ENCODE results near the gene NUDT14. TPM values are rescaled to one million over a fixed set of nuclear protein-coding genes. Genes with fewer than 3 reads are reported as not detected.

The NUDT14 gene
- total and polyA plus RNA-seq, 2 of the 8 experiments (the other 6 are each of a cell fraction or from before 2014, with no cell fraction given) = 25.5 to 33.3 TPM

DNA sequence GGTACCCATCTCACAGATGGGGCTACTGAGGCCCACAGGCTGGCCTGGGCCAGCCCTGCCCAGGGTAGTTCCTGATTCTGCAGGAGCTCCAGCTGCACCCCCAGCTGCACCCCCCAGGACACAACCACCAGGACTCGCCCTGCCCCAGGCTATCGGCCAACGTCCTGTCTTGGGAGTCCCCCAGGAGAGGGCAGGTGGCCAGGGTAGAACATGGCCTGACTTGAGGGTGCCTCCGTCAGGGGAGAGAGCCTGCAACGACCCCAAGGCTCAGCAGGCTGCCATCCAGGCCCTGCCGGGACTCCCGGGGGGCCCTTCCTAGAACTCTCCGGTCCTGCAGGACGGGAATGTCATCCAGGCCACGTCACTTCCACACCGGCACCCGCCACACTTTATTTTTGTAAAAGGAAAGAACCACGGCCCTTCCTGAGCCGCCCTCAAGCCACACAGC is 28.3 kb downstream of the NUDT14 start:
- no peaks in the 10 kb centered on the region for H3K79me2 ChIP-seq (ENCODE audit: control insufficient read depth in 1 of 2, insufficient read depth in 2 of 2, low read length in 2 of 2)
- H2BK15ac ChIP-seq (ENCODE audit: low read length) = no peak overlapping the region
- DNase-seq (ENCODE audit: low read depth in 1 of 2, low spot score in 2 of 2) (no peak), FAIRE-seq (no peak)
- no peak overlapping the region for H2BK12ac ChIP-seq (ENCODE audit: low read depth, low read length)
- H3K4ac ChIP-seq (replicated peaks; ENCODE audit: insufficient read length, low read depth, low read length) = no peak overlapping the region
- no peak overlapping the region for H3K18ac ChIP-seq (ENCODE audit: extremely low read depth, low read length)
- H3K4me3 ChIP-seq (ENCODE audit: extremely low read depth in 1 of 4, insufficient read depth in 2 of 4, low read depth in 3 of 4, low read length in 4 of 4) = no peak overlapping the region
- H3K9me3 ChIP-seq (ENCODE audit: insufficient read depth in 2 of 2, low read depth in 1 of 2, low read length in 1 of 2) = no peaks in the 10 kb centered on the region
- no peak overlapping the region for H4K91ac ChIP-seq (replicated peaks; ENCODE audit: insufficient read length, low read length)
- H2AK5ac ChIP-seq (ENCODE audit: low read depth, low read length) = no peak overlapping the region
- H2AFZ ChIP-seq (ENCODE audit: low read length) = no peak overlapping the region
- H3K14ac ChIP-seq (ENCODE audit: insufficient read length) = no peak overlapping the region
- H3K4me1 ChIP-seq (replicated peaks in 1 of 4; ENCODE audit: control insufficient read depth in 3 of 4, insufficient read depth in 4 of 4, low read length in 3 of 4) = peaks cover 0 to 8% (median 0%) of the 10 kb centered on the region in 4 experiments; a peak in 4 of 7 replicates
- ChIA-PET CTCF (ENCODE audit: partially characterized antibody) (interaction anchor here (1.0 to 1.7 kb wide), 2 partner anchors 15 to 29 kb away, joined by 3 to 4 read pairs; partner anchors contain the start of gene JAG2), POLR2A (ENCODE audit: partially characterized antibody) (no interaction called here)
- 0 out of 2 replicates have a peak, but pooled peaks cover 2% of the 10 kb centered on the region for H3K23me2 ChIP-seq (ENCODE audit: low read depth, low read length)
- H3K36me3 ChIP-seq (ENCODE audit: control insufficient read depth in 2 of 4, insufficient read depth in 4 of 4, low read length in 3 of 4) = no peaks in the 10 kb centered on the region
- no peak overlapping the region for H3K23ac ChIP-seq (ENCODE audit: insufficient read length)
- H4K8ac ChIP-seq (ENCODE audit: extremely low read depth, insufficient read depth, low read length) = 0 out of 2 replicates have a peak overlapping the region, but pooled peaks have one; percentile 25
- H3K56ac ChIP-seq (replicated peaks; ENCODE audit: insufficient read length, low read depth, low read length) = no peak overlapping the region
- no peaks in the 10 kb centered on the region for H3K27me3 ChIP-seq (replicated peaks in 1 of 4; ENCODE audit: control insufficient read depth in 3 of 4, extremely low read depth in 1 of 4, insufficient read depth in 3 of 4, low read length in 3 of 4)
- no peaks in the 10 kb centered on the region for H3K79me1 ChIP-seq (ENCODE audit: low read depth, low read length)
- H3K4me2 ChIP-seq (ENCODE audit: insufficient read depth in 1 of 2, low read depth in 2 of 2, low read length in 2 of 2) = no peak overlapping the region
- H2BK5ac ChIP-seq (ENCODE audit: low read depth, low read length) = no peak overlapping the region
- H3K9ac ChIP-seq (replicated peaks in 1 of 4; ENCODE audit: extremely low read depth in 1 of 4, low read depth in 3 of 4, low read length in 3 of 4) = no peak overlapping the region
- 95% methylated on average over 14 of the region's 14 CpGs; no CpG with 5 or more reads in 1 of the 2 experiments for WGBS, 2 experiments (ENCODE audit: extremely low coverage in 1 of 2, insufficient coverage in 1 of 2, insufficient read length in 1 of 2, insufficient replicate concordance in 2 of 2, low coverage in 1 of 2, low lambda C conversion rate in 2 of 2, missing lambda C conversion rate in 1 of 2)
- H4K20me1 ChIP-seq (replicated peaks in 1 of 2; ENCODE audit: control insufficient read depth in 1 of 2, insufficient read depth in 2 of 2, low read length in 2 of 2) = peaks cover 0 to 2% of the 10 kb centered on the region in 2 experiments
- no peak overlapping the region for H3K27ac ChIP-seq (ENCODE audit: low read depth, low read length)
- no peak overlapping the region for H2BK20ac ChIP-seq (ENCODE audit: low read length)
- no peak overlapping the region for H2BK120ac ChIP-seq (replicated peaks; ENCODE audit: low read depth, low read length)
- no peak overlapping the region for H4K5ac ChIP-seq (ENCODE audit: insufficient read length, low read depth, low read length)
- TF ChIP-seq CHD2 (IDR thresholded peaks at IDR 0.05; ENCODE audit: low read length) = no peak
- no peak for TF ChIP-seq CBX5 (IDR thresholded peaks at IDR 0.05; ENCODE audit: low read depth, low read length)
- no peak for TF ChIP-seq SP4 (IDR thresholded peaks at IDR 0.05; ENCODE audit: low read length)
- TF ChIP-seq TBP (IDR thresholded peaks at IDR 0.05; ENCODE audit: low read depth, low read length) = no peak
- TF ChIP-seq POU5F1 (IDR thresholded peaks at IDR 0.05; ENCODE audit: low read depth, low read length) = no peak
- TF ChIP-seq MAFK (IDR thresholded peaks at IDR 0.05; ENCODE audit: low read depth, low read length) = no peak
- no peak for TF ChIP-seq SIX5 (IDR thresholded peaks at IDR 0.05; ENCODE audit: low read depth, low read length)
- no peak for TF ChIP-seq KDM1A (IDR thresholded peaks at IDR 0.05; ENCODE audit: borderline replicate concordance, low read length)
- TF ChIP-seq SIRT6 (IDR thresholded peaks at IDR 0.05; ENCODE audit: low read length) = no peak
- no peak for TF ChIP-seq RAD21 (IDR thresholded peaks at IDR 0.05 in 1 of 2, conservative IDR thresholded peaks at IDR 0.05 in 1 of 2; ENCODE audit: low read depth in 2 of 2, low read length in 2 of 2)
- TF ChIP-seq BCL11A (IDR thresholded peaks at IDR 0.05; ENCODE audit: low read depth in 2 of 2, low read length in 2 of 2) = no peak
- no peak for TF ChIP-seq SP2 (IDR thresholded peaks at IDR 0.05; ENCODE audit: low read length)
- no peak for TF ChIP-seq ASH2L (IDR thresholded peaks at IDR 0.05; ENCODE audit: low read length)
- no peak for TF ChIP-seq POLR2A (IDR thresholded peaks at IDR 0.05; ENCODE audit: control extremely low read depth in 1 of 2, low read depth in 2 of 2, low read length in 2 of 2)
- no peak for TF ChIP-seq TAF7 (optimal IDR thresholded peaks at IDR 0.05; ENCODE audit: borderline replicate concordance, low read depth, low read length)
